HL-60 (cell line): ENCODE results near the gene RUNX2.

Source experiments
- DNase-seq, 2 experiments: peaks; one replicate each; pipeline ENCODE4 v3.0.0-alpha.2; 2010 to 2020; ENCODE audit warnings: low read depth in 1 of 2, low spot score in 1 of 2
- H3K27ac ChIP-seq: fragments of 250-450 bp; sonication (Bioruptor Pico); replicated peaks from 2 replicates; pipeline ENCODE4 v1.5.1; 2020; ENCODE audit warnings: mild to moderate bottlenecking, moderate library complexity
- H3K27me3 ChIP-seq: fragments of 250-450 bp; sonication (Bioruptor Pico); 2 replicates; pipeline ENCODE4 v1.5.1; 2021; ENCODE audit warnings: mild to moderate bottlenecking, moderate library complexity; ENCODE audit not compliant: insufficient read depth, poor library complexity, severe bottlenecking
- H3K4me3 ChIP-seq: replicated peaks from 2 replicates; pipeline ENCODE4 v1.5.1; 2011; ENCODE audit warnings: mild to moderate bottlenecking, control low read depth, low read length; ENCODE audit not compliant: insufficient read depth
- CTCF ChIP-seq: IDR thresholded peaks from one replicate; pipeline ENCODE4 v1.5.1; 2011; ENCODE audit warnings: low read length, control low read depth, inconsistent platforms; ENCODE audit not compliant: insufficient read depth
- GABPA ChIP-seq: IDR thresholded peaks from 2 replicates; pipeline ENCODE4 v1.6.1; 2012; ENCODE audit warnings: low read depth
- POLR2AphosphoS5 ChIP-seq: IDR thresholded peaks from 2 replicates; pipeline ENCODE4 v1.6.1; 2012; ENCODE audit warnings: low read depth
- SPI1 ChIP-seq: IDR thresholded peaks from 2 replicates; pipeline ENCODE4 v1.6.1; 2012; ENCODE audit warnings: low read depth, mild to moderate bottlenecking, borderline replicate concordance
- TF ChIP-seq, protein P1 (sequence below): IDR thresholded peaks from 2 replicates; pipeline ENCODE4 v1.6.1; 2012; ENCODE audit warnings: low read depth; ENCODE audit not compliant: insufficient replicate concordance

RUNX2 gene

GRCh38 chr6:45448417-45449389 lies 120.6 kb downstream of the RUNX2 start:
- TF ChIP-seq GABPA, result no peak
- TF ChIP-seq POLR2AphosphoS5, result no peak
- no peak for TF ChIP-seq CTCF
- TF ChIP-seq, protein P1, sequence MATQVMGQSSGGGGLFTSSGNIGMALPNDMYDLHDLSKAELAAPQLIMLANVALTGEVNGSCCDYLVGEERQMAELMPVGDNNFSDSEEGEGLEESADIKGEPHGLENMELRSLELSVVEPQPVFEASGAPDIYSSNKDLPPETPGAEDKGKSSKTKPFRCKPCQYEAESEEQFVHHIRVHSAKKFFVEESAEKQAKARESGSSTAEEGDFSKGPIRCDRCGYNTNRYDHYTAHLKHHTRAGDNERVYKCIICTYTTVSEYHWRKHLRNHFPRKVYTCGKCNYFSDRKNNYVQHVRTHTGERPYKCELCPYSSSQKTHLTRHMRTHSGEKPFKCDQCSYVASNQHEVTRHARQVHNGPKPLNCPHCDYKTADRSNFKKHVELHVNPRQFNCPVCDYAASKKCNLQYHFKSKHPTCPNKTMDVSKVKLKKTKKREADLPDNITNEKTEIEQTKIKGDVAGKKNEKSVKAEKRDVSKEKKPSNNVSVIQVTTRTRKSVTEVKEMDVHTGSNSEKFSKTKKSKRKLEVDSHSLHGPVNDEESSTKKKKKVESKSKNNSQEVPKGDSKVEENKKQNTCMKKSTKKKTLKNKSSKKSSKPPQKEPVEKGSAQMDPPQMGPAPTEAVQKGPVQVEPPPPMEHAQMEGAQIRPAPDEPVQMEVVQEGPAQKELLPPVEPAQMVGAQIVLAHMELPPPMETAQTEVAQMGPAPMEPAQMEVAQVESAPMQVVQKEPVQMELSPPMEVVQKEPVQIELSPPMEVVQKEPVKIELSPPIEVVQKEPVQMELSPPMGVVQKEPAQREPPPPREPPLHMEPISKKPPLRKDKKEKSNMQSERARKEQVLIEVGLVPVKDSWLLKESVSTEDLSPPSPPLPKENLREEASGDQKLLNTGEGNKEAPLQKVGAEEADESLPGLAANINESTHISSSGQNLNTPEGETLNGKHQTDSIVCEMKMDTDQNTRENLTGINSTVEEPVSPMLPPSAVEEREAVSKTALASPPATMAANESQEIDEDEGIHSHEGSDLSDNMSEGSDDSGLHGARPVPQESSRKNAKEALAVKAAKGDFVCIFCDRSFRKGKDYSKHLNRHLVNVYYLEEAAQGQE, result no peak
- TF ChIP-seq SPI1, result no peak
- Histone ChIP-seq H3K27me3 (no peaks in the 10 kb centered on the region), H3K4me3 (no peak overlapping the region), H3K27ac (no peak overlapping the region)
- no peak for DNase-seq

DNA sequence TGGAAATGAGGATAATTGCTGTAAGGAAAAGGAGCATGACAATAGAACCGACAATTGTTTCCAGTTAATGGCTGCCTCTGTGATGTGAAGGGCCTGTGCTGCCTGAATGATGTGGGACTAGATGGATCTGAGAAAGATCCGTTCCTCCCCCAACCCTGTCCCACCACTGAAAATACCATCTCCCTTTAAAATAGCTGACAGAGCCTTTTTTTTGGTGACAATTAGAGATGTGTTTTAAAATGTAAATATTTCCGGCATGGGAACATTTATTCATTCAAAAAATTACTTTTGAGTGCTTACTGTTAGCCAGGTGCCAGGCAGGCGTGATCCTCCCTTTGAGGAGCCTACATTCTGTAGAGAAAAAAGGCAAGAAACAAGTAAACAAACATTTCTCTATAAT lies 122.0 kb downstream of the RUNX2 start:
- H3K27ac ChIP-seq, result no peak overlapping the region
- DNase-seq, result no peak
- TF ChIP-seq, protein P1, result no peak
- TF ChIP-seq SPI1 (no peak), CTCF (no peak), GABPA (no peak), POLR2AphosphoS5 (no peak)
- no peak overlapping the region for H3K4me3 ChIP-seq
- no peaks in the 10 kb centered on the region for H3K27me3 ChIP-seq

DNA sequence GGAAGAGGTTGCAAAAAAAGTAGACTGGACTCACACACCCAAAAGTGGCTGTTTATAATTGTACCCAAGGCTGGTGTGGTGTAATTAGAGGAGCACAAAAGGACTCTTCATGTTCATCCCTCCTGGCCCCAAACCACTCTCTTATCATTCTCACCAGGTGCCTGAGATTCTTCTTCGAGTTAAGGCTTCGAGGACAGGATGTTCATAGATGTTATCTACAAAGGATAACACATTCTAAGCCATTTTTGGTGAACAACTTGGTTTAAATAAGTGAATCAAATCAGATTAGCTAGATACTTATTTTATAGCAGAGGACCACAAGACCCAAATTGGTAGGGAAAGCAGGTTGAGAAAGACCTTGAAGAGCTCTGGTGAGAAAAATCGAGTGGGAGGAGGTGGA lies 122.7 kb downstream of the RUNX2 start:
- no peak for DNase-seq
- TF ChIP-seq CTCF (no peak), POLR2AphosphoS5 (no peak), GABPA (no peak)
- TF ChIP-seq, protein P1, result no peak
- H3K27me3 ChIP-seq, result no peaks in the 10 kb centered on the region
- no peak overlapping the region for H3K4me3 ChIP-seq
- no peak overlapping the region for H3K27ac ChIP-seq
